Hepatocyte (in vitro differentiated cells): Measurements from ENCODE around the gene SMTN. TPM values are rescaled to one million over a fixed set of nuclear protein-coding genes. Genes with fewer than 3 reads are reported as not detected.

Experiments
- DNase-seq: peaks from one replicate; pipeline ENCODE4 v3.0.0-alpha.2; 2016; ENCODE audit warnings: low spot score
- H2AFZ ChIP-seq: fragments of 200-600 bp; sonication (generic); 2 replicates; pipeline ENCODE4 v1.6.0; 2016; ENCODE audit warnings: antibody characterized with exemption, mild to moderate bottlenecking
- H3K27ac ChIP-seq: fragments of 200-600 bp; sonication (generic); 2 replicates; pipeline ENCODE4 v1.5.1; 2016; ENCODE audit warnings: mild to moderate bottlenecking
- H3K27me3 ChIP-seq: fragments of 200-600 bp; sonication (generic); 2 replicates; pipeline ENCODE4 v1.6.1; 2016
- H3K36me3 ChIP-seq: fragments of 200-600 bp; sonication (generic); replicated peaks from 2 replicates; pipeline ENCODE4 v1.5.1; 2016; ENCODE audit warnings: low read depth; ENCODE audit not compliant: insufficient read depth
- H3K4me1 ChIP-seq: fragments of 200-600 bp; sonication (generic); 2 replicates; pipeline ENCODE4 v1.5.1; 2016; ENCODE audit warnings: mild to moderate bottlenecking, moderate library complexity; ENCODE audit not compliant: insufficient read depth
- H3K4me2 ChIP-seq: fragments of 200-600 bp; sonication (generic); 2 replicates; pipeline ENCODE4 v1.6.0; 2016
- H3K4me3 ChIP-seq: fragments of 200-600 bp; sonication (generic); 2 replicates; pipeline ENCODE4 v1.5.1; 2016; ENCODE audit warnings: mild to moderate bottlenecking
- H3K79me2 ChIP-seq: fragments of 200-600 bp; sonication (generic); 2 replicates; pipeline ENCODE4 v1.6.0; 2017; ENCODE audit warnings: mild to moderate bottlenecking
- H3K9me2 ChIP-seq: fragments of 200-600 bp; sonication (generic); replicated peaks from 2 replicates; pipeline ENCODE4 v1.6.0; 2017; ENCODE audit warnings: mild to moderate bottlenecking; ENCODE audit not compliant: insufficient read depth
- H3K9me3 ChIP-seq: fragments of 200-600 bp; sonication (generic); 2 replicates; pipeline ENCODE4 v1.5.1; 2016; ENCODE audit warnings: low read depth, mild to moderate bottlenecking
- H4K20me1 ChIP-seq: fragments of 200-600 bp; sonication (generic); 2 replicates; pipeline ENCODE4 v1.6.0; 2016; ENCODE audit warnings: mild to moderate bottlenecking; ENCODE audit not compliant: insufficient read depth, poor library complexity, severe bottlenecking
- CTCF ChIP-seq: fragments of 200-600 bp; sonication (generic); IDR thresholded peaks from 2 replicates; pipeline ENCODE4 v1.5.1; 2016; ENCODE audit warnings: antibody characterized with exemption, mild to moderate bottlenecking; ENCODE audit not compliant: poor library complexity
- EZH2 ChIP-seq: fragments of 200-600 bp; sonication (generic); IDR thresholded peaks from 2 replicates; pipeline ENCODE4 v1.6.1; 2016; ENCODE audit warnings: antibody characterized with exemption, mild to moderate bottlenecking, borderline replicate concordance
- EZH2phosphoT487 ChIP-seq: fragments of 200-600 bp; sonication (generic); IDR thresholded peaks from one replicate; pipeline ENCODE4 v1.6.1; 2018; ENCODE audit warnings: antibody characterized with exemption, mild to moderate bottlenecking, low read depth, moderate library complexity; ENCODE audit not compliant: unreplicated experiment, severe bottlenecking
- WGBS: methylation state at CpG from one replicate; pipeline ENCODE4 v1.1.6; 2016; ENCODE audit warnings: low lambda C conversion rate; ENCODE audit errors: missing lambda C conversion rate; 5-methylcytosine and 5-hydroxymethylcytosine counted together
- polyA plus RNA-seq: library from polyadenylated mRNA; unstranded; fragments of >200 nt; fragmentation: Nextera tagmentation; extraction: Ambion mirVana; gene quantifications from 2 replicates; pipeline ENCODE4 v1.2.1, GENCODE V29; 2016
- total RNA-seq: library from RNA; depleted of rRNA; stranded (reverse); fragments of >200 nt; gene quantifications from 2 replicates; pipeline ENCODE4 v1.2.3, GENCODE V29; 2014

SMTN gene
- total and polyA plus RNA-seq, 2 experiments from 2014 or later: 64.7 to 88.7 TPM

GRCh38 chr22:31118046-31118820, 37.1 kb downstream of the SMTN start:
- peaks cover 16% of the 10 kb centered on the region for H3K4me1 ChIP-seq
- no peaks in the 10 kb centered on the region for H3K27me3 ChIP-seq
- TF ChIP-seq EZH2phosphoT487: no peak
- no peak for TF ChIP-seq CTCF
- TF ChIP-seq EZH2: no peak
- no peaks in the 10 kb centered on the region for H3K9me2 ChIP-seq
- H2AFZ ChIP-seq: no peak overlapping the region
- no peaks in the 10 kb centered on the region for H3K79me2 ChIP-seq
- DNase-seq: no peak
- H3K4me2 ChIP-seq: no peak overlapping the region
- no peak overlapping the region for H3K27ac ChIP-seq
- 81% methylated on average over 3 of the region's 3 CpGs for WGBS
- no peaks in the 10 kb centered on the region for H4K20me1 ChIP-seq
- H3K36me3 ChIP-seq: no peaks in the 10 kb centered on the region
- no peak overlapping the region for H3K4me3 ChIP-seq
- H3K9me3 ChIP-seq: no peaks in the 10 kb centered on the region

GRCh38 chr22:31119026-31119717, 38.1 kb downstream of the SMTN start:
- Histone ChIP-seq H3K36me3 (no peaks in the 10 kb centered on the region), H3K9me2 (no peaks in the 10 kb centered on the region), H4K20me1 (no peaks in the 10 kb centered on the region), H3K4me2 (no peak overlapping the region), H3K9me3 (no peaks in the 10 kb centered on the region), H3K27me3 (no peaks in the 10 kb centered on the region), H3K4me3 (no peak overlapping the region), H3K27ac (no peak overlapping the region), H3K4me1 (peaks cover 17% of the 10 kb centered on the region), H2AFZ (no peak overlapping the region), H3K79me2 (no peaks in the 10 kb centered on the region)
- TF ChIP-seq EZH2 (no peak), EZH2phosphoT487 (no peak), CTCF (no peak)
- no peak for DNase-seq
- 75% methylated on average over 7 of the region's 7 CpGs for WGBS

GRCh38 chr22:31120230-31120629, 39.1 kb downstream of the SMTN start:
- Histone ChIP-seq H2AFZ (no peak overlapping the region), H3K4me3 (no peak overlapping the region), H3K79me2 (no peaks in the 10 kb centered on the region), H3K9me3 (no peaks in the 10 kb centered on the region), H3K4me1 (peaks cover 17% of the 10 kb centered on the region), H3K4me2 (no peak overlapping the region), H3K27me3 (no peaks in the 10 kb centered on the region), H3K27ac (no peak overlapping the region), H3K36me3 (no peaks in the 10 kb centered on the region), H4K20me1 (no peaks in the 10 kb centered on the region), H3K9me2 (no peaks in the 10 kb centered on the region)
- 55% methylated on average over 5 of the region's 5 CpGs for WGBS
- DNase-seq: no peak
- TF ChIP-seq EZH2phosphoT487 (no peak), CTCF (no peak), EZH2 (no peak)
